ENCODE results near the gene FUT6.
"Not testable (repeated sequence)": the region's sequence is repeated elsewhere in the genome, so short reads cannot be mapped to it uniquely, and the experiment has no call there.

GRCh38 chr19:5883157-5883873, 43.8 kb upstream of the FUT6 start:
- TF ChIP-seq CTCF (conservative IDR thresholded peaks at IDR 0.05; ENCODE audit: low read length); EZH2phosphoT487 (IDR thresholded peaks at IDR 0.05; ENCODE audit: borderline replicate concordance): not testable (repeated sequence)

Measured in Loucy (cell line).